ENCODE measurements around the gene LRP1B. TPM values are rescaled to one million over a fixed set of nuclear protein-coding genes. Genes with fewer than 3 reads are reported as not detected.

Gene LRP1B
- total RNA-seq, 1 experiment from 2014 or later, result 0.08 TPM

DNA sequence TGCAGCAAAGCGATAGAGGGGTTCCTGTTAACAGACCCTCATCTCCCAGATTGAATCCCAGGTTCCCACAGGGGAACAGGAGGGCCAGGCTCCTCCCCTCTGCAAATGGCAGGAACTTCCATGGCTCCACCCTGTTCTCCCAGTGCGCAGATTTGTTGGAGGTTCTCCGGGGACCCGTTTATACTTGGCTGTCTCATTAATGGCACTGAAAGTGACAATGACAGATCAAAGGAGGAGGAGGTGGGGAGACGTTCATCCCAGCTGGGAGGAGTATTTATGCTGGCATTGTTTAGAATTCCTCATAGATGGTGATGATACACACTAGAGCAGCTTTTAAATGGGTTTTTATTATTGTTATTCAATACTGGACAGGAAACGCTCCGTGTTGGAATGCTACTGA is 186.9 kb downstream of the LRP1B start:
- no peaks in the 10 kb centered on the region for H3K4me1 ChIP-seq (replicated peaks)
- H3K9me3 ChIP-seq (replicated peaks), result no peaks in the 10 kb centered on the region
- H3K36me3 ChIP-seq, result no peaks in the 10 kb centered on the region
- H3K27me3 ChIP-seq (replicated peaks), result no peaks in the 10 kb centered on the region
- no peak overlapping the region for H3K27ac ChIP-seq
- no peak for DNase-seq (ENCODE audit: low read depth in 1 of 2, low spot score in 2 of 2)
- H3K4me3 ChIP-seq, result no peak overlapping the region

DNA sequence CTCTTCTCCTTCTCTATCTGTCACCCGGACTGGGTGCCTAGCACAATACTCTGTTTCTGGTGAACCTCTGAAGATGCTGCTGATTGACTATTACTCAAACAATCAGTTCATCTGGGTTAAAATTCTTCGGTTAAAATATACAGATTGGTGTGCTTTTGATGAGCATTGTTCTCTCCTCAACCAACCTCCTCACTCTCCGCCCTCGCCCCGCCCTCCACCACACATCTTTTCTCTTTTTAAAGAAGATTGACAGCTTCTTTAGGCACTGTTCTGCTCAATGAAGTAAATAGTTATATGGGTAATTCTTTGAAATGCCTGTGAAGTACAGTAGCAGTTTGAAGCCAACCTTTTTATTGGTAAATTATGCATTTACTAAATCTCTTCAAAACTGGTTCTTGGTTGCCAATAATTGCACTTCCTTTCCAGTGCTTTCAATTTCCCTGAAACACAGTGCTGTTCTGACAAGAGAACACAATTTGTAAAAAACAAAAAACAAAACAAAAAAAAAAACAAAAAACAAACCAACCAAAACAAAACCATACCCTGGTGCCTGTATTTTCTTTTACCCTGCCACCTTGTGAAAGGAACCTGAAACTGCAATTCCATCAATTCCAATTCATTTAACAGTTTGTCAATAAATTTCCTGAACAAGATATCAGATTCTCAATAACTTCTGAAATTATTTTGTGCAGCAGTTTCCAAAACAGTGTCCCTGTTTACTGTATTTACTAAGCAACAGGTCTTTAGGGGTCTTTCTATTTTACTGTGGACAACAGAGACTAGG is 188.6 kb downstream of the LRP1B start:
- H3K27ac ChIP-seq, result no peak overlapping the region
- no peaks in the 10 kb centered on the region for H3K4me1 ChIP-seq (replicated peaks)
- no peak for DNase-seq (ENCODE audit: low read depth in 1 of 2, low spot score in 2 of 2)
- no peaks in the 10 kb centered on the region for H3K9me3 ChIP-seq (replicated peaks)
- H3K4me3 ChIP-seq, result no peak overlapping the region
- no peaks in the 10 kb centered on the region for H3K27me3 ChIP-seq (replicated peaks)
- no peaks in the 10 kb centered on the region for H3K36me3 ChIP-seq

DNA sequence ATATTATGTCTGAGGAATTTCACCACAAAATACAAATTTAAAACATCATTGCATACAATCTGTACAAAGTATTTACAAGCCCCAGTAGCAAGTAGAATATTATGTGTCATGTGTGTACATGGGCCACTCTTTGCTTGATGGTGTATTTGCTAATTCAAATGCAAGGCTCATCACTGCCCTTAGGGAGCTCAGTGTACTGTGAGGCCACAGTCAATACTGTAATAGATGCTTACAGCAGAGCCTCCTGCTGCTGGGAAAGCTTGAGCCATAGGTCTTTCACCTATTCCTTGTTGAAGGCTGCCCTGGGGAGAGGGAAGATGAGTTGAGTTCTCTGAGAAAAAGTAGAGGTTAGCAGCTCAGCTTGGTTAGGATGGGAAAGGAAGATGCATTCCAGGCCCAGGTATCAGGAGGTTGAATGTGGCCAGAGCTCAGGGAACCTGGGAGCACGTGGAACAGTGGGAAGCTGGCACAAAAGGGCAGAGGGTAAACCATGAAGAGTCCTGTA is 189.6 kb downstream of the LRP1B start:
- Histone ChIP-seq H3K9me3 (replicated peaks) (no peaks in the 10 kb centered on the region), H3K27me3 (replicated peaks) (no peaks in the 10 kb centered on the region), H3K27ac (no peak overlapping the region), H3K4me3 (no peak overlapping the region), H3K4me1 (replicated peaks) (no peaks in the 10 kb centered on the region), H3K36me3 (no peaks in the 10 kb centered on the region)
- DNase-seq (ENCODE audit: low read depth in 1 of 2, low spot score in 2 of 2), result no peak

DNA sequence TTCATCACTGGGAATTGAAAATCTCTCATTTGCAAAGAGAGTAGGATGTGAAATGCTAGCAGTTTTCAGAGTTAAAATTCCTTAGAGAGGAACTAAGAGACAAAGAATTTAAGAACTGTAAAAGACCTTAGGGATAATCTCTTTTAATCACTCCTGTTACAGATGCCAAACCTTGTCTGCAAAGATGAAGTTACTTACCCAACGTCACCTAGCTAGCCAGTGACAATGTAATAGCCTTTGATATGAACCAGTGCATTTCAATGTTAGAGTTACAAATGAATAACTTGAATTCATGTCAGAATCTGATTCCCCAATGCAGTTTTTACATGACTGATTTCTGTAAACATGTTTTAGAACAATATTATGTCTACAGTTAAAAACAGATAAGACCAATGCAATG is 190.1 kb downstream of the LRP1B start:
- Histone ChIP-seq H3K4me1 (replicated peaks) (no peaks in the 10 kb centered on the region), H3K36me3 (no peaks in the 10 kb centered on the region), H3K27ac (no peak overlapping the region)

DNA sequence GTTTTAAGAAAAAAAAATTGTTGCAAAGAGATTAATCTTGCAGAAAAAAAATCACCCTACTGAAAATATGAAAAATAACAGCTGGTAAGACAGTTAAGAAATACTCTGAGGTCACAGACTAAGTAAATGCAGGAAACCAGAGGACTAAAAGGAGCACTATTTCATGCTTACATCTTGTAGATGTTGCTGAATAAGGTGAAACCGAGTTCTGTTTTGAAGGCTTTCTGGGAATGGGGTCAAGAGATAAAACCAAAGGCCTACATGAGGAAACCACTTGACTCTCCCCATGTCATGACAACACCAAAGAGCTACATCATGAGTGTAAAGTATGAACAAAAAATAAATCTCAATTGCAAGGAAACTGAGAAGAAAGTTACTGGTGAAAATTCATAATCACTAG is 197.6 kb downstream of the LRP1B start:
- Histone ChIP-seq H3K36me3 (no peaks in the 10 kb centered on the region), H3K4me3 (no peak overlapping the region), H3K9me3 (replicated peaks) (no peaks in the 10 kb centered on the region), H3K27me3 (replicated peaks) (no peaks in the 10 kb centered on the region), H3K27ac (no peak overlapping the region), H3K4me1 (replicated peaks) (no peaks in the 10 kb centered on the region)
- no peak for DNase-seq (ENCODE audit: low read depth in 1 of 2, low spot score in 2 of 2)

More for the DNA sequence above, 190.1 kb downstream of the LRP1B start:
- H3K9me3 ChIP-seq (replicated peaks), result no peaks in the 10 kb centered on the region
- no peak for DNase-seq (ENCODE audit: low read depth in 1 of 2, low spot score in 2 of 2)
- no peak overlapping the region for H3K4me3 ChIP-seq
- H3K27me3 ChIP-seq (replicated peaks), result no peaks in the 10 kb centered on the region

DNA sequence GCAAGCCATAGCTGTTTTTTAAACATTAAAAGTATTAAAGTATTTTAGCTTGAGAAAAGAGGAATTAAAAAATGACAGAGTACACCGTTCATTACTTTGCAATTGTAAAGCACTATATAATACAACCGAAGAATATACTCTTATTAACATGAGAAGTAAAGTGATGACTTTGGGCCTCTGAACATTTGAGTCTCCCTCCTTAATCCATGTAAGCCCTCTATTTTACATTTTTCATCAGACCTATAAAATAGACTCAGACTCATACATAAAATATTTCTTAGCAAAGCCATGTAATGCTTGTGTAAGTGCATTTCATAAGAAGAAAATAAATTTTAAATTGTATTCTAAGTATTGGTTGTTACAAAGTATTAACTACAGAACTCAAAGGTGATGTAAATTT is 198.6 kb downstream of the LRP1B start:
- no peak overlapping the region for H3K27ac ChIP-seq
- no peaks in the 10 kb centered on the region for H3K4me1 ChIP-seq (replicated peaks)
- no peak for DNase-seq (ENCODE audit: low read depth in 1 of 2, low spot score in 2 of 2)
- H3K27me3 ChIP-seq (replicated peaks), result no peaks in the 10 kb centered on the region
- H3K4me3 ChIP-seq, result no peak overlapping the region
- H3K36me3 ChIP-seq, result no peaks in the 10 kb centered on the region
- H3K9me3 ChIP-seq (replicated peaks), result no peaks in the 10 kb centered on the region

DNA sequence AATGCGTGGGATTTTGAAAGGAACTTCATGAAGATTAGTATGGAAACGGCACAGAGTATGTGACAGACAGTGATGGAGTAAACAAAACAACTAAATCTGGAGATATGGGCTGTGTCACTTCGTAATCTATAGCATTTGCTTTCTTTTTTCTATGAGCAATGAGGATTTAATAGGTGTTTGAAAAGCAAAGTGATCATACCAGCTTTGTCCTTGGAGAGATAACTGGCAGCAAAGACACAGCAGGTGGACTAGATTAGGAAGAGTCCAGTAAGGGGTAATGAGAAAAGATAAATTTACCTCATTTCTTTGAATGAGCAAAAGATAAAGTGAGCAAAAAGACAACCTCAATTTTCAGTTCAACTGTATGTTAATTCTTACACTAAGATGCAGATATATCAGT is 199.0 kb downstream of the LRP1B start:
- H3K27me3 ChIP-seq (replicated peaks), result no peaks in the 10 kb centered on the region
- no peaks in the 10 kb centered on the region for H3K9me3 ChIP-seq (replicated peaks)
- H3K4me1 ChIP-seq (replicated peaks), result no peaks in the 10 kb centered on the region
- H3K27ac ChIP-seq, result no peak overlapping the region
- H3K4me3 ChIP-seq, result no peak overlapping the region
- no peaks in the 10 kb centered on the region for H3K36me3 ChIP-seq
- no peak for DNase-seq (ENCODE audit: low read depth in 1 of 2, low spot score in 2 of 2)

DNA sequence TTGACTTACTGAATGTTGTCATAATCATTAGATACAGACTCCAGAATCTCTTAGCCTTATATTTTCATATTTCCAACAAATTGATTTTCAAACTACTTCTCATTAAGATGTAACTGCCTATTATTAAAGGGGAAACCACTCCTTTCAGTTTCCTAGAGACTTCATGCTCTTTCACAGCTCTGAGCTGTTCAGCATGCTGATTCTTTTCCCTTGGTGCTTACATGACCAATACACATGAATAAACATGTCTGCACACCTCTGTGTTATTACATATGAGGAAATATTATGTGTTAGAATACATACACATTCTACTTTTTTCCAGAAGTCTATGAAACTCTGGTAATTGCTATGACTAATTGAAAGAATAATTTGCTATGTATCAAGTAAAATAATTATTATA is 200.0 kb downstream of the LRP1B start:
- no peaks in the 10 kb centered on the region for H3K36me3 ChIP-seq
- no peak overlapping the region for H3K27ac ChIP-seq
- H3K4me1 ChIP-seq (replicated peaks), result no peaks in the 10 kb centered on the region
- H3K9me3 ChIP-seq (replicated peaks), result no peaks in the 10 kb centered on the region
- H3K4me3 ChIP-seq, result no peak overlapping the region
- no peaks in the 10 kb centered on the region for H3K27me3 ChIP-seq (replicated peaks)
- DNase-seq (ENCODE audit: low read depth in 1 of 2, low spot score in 2 of 2), result no peak

DNA sequence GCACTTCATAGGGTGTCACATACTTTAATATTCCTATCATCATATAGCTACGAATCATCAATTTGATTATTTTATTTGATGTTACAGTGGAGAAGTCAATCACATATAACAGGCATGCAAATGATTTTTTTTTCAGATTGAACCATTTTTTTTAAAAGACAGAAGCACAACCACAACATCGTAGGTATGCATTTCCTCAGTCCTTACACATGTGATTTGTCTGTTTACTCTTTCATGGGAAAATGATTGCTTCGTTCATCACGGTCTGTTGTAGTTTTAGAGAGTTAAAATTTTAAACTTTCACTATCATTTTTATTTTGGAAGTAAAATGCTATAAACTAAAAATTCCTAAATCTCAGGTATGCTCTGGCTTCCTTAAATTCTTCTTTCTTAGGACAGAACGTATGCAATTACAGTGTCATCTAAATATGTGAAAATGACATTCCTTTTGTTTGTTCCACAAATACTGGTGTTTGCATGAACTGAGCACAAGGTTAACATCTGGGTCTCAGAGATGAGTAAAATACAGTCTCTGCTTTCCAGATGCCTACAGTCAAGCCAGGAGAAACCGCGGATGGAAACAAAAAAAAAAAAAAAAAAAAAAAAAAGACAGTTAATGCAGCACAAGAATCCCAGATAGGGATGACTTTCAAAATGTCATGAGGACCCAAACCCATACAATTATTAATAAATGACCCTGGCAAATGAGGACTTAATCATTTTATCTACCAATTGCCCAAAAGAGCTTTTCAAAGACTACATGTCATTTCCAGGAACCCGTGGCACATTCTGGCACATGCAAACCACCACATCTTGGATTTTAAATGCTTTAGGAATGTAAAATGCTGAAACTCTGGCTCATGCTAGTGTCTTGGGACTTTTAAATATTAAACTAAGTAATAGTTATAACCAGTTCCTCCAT is 201.2 kb downstream of the LRP1B start:
- H3K9me3 ChIP-seq (replicated peaks), result no peaks in the 10 kb centered on the region
- no peaks in the 10 kb centered on the region for H3K4me1 ChIP-seq (replicated peaks)
- H3K27me3 ChIP-seq (replicated peaks), result no peaks in the 10 kb centered on the region
- H3K27ac ChIP-seq, result no peak overlapping the region
- no peak overlapping the region for H3K4me3 ChIP-seq
- no peak for DNase-seq (ENCODE audit: low read depth in 1 of 2, low spot score in 2 of 2)
- no peaks in the 10 kb centered on the region for H3K36me3 ChIP-seq

DNA sequence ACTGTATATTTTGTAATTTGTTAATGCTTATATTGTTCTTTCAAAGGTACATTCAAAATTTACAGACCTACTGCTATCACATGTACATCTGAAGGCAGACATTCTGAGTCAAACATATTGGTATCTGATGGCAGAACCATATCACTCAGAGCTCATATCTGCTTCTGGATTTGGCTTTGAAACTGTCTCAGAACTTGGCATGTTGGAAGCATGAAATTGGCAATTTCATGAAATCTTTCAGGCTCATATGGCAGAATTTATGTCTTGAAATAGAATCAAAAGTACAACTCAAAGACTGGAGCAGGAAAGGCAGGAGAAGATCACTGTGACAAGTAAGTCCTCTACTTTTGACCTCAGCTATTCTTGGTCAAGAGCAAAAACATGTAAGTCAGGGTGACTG is 202.3 kb downstream of the LRP1B start:
- no peaks in the 10 kb centered on the region for H3K9me3 ChIP-seq (replicated peaks)
- DNase-seq (ENCODE audit: low read depth in 1 of 2, low spot score in 2 of 2), result no peak
- no peak overlapping the region for H3K4me3 ChIP-seq
- no peaks in the 10 kb centered on the region for H3K27me3 ChIP-seq (replicated peaks)
- no peaks in the 10 kb centered on the region for H3K36me3 ChIP-seq
- H3K27ac ChIP-seq, result no peak overlapping the region
- no peaks in the 10 kb centered on the region for H3K4me1 ChIP-seq (replicated peaks)

DNA sequence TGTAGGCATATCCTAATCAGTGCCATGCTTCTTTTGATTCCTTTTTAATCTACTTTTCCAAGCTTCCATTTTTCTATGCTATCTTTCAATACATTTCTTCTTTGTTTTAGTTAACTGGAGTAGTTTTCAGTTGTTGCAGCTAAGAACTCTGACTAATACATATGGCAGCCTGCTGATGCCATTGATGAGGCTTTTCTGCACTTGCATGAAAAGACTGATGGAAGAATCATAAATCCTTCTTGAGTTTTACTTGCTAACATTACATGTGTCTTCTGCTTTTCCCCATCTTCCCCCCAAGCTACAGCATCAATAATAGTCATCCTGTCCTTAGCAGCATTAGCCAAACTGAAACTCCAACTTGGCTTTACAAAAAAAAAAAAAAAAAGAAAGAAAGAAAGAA is 203.3 kb downstream of the LRP1B start:
- Histone ChIP-seq H3K9me3 (replicated peaks) (no peaks in the 10 kb centered on the region), H3K36me3 (no peaks in the 10 kb centered on the region), H3K27me3 (replicated peaks) (no peaks in the 10 kb centered on the region), H3K4me3 (no peak overlapping the region), H3K27ac (no peak overlapping the region), H3K4me1 (replicated peaks) (no peaks in the 10 kb centered on the region)
- no peak for DNase-seq (ENCODE audit: low read depth in 1 of 2, low spot score in 2 of 2)

DNA sequence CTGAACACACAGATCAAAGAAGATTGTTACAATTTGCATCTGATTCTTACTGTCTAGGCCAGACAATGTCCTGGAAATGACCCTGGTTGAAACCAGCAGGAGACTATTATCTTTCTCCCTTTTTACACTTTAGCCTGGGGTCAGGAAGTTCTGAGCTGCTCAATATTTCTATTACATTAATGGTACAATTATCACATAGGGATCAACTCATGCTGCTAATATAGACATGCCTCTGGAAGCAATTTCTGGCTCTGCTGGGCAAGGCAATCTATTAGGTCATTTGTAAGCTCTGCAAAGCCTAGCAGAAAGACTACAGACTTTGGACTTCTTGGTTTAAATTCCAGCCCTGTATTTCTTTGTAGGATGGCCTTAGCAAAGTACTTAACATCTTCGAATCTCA is 205.3 kb downstream of the LRP1B start:
- H3K27ac ChIP-seq, result no peak overlapping the region
- DNase-seq (ENCODE audit: low read depth in 1 of 2, low spot score in 2 of 2), result no peak
- no peak overlapping the region for H3K4me3 ChIP-seq
- H3K27me3 ChIP-seq (replicated peaks), result no peaks in the 10 kb centered on the region
- no peaks in the 10 kb centered on the region for H3K4me1 ChIP-seq (replicated peaks)
- no peaks in the 10 kb centered on the region for H3K36me3 ChIP-seq
- H3K9me3 ChIP-seq (replicated peaks), result no peaks in the 10 kb centered on the region

DNA sequence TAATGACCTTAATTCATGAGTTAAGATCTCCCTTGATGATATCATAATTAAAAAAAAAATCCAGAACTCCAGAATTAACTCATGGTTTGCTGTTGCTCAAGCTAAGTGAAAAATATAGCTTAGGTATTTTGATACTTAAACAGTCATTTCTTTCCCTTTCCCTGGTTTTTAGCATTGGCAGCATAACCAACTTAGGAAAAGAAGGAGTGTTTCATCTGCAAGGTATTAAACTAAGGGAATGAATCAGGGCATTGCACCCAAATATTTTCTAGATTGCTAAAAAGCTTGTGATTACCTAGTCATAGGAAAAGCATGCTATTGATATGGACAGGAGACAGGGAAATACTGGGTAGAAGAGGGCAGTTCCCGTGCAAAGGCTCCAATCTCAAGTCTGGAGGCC is 207.2 kb downstream of the LRP1B start:
- H3K4me1 ChIP-seq (replicated peaks), result no peaks in the 10 kb centered on the region
- no peaks in the 10 kb centered on the region for H3K27me3 ChIP-seq (replicated peaks)
- no peak overlapping the region for H3K27ac ChIP-seq
- no peak overlapping the region for H3K4me3 ChIP-seq
- DNase-seq (ENCODE audit: low read depth in 1 of 2, low spot score in 2 of 2), result no peak
- H3K9me3 ChIP-seq (replicated peaks), result no peaks in the 10 kb centered on the region
- no peaks in the 10 kb centered on the region for H3K36me3 ChIP-seq

DNA sequence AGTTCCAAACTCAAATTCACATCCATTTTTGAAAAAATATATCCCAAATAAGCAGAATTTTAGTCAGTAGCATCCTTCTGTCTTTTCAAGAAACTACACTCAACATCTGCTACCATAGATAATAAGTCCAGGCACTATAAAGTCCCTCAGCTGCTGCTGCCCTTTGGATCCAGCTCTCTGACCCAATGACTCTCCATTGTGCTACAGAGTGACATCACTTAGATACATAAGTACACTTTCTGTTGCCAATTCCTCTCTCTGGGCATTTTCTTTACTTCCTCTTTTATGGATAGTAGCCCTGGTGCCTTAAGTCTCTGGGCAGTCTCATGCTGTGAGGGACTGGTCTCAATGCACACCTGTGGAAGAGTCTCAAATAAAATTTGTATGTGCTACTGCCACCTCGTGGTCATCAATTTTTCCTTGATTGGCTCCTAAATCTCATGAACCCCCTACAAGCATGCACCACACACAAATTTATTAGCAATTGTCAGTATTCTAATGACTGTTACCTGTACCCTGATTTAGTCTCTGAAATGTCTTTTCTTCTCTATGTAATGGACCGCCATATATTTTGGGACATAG is 219.2 kb downstream of the LRP1B start:
- no peaks in the 10 kb centered on the region for H3K27me3 ChIP-seq (replicated peaks)
- H3K4me3 ChIP-seq, result no peak overlapping the region
- no peaks in the 10 kb centered on the region for H3K9me3 ChIP-seq (replicated peaks)
- DNase-seq (ENCODE audit: low read depth in 1 of 2, low spot score in 2 of 2), result peak in 1 of 2 experiments; percentile 16
- no peaks in the 10 kb centered on the region for H3K4me1 ChIP-seq (replicated peaks)
- H3K36me3 ChIP-seq, result no peaks in the 10 kb centered on the region
- no peak overlapping the region for H3K27ac ChIP-seq
